Stimulated activated CD8-positive, alpha-beta memory T cell treated with anti-CD3 and anti-CD28 coated beads, Interleukin-4, amount 100 ng/mL, for 24 hours (primary cell): ENCODE data around the gene TTC21A.

ENCODE experiments used
- DNase-seq: peaks from one replicate; pipeline ENCODE4 v3.0.0-alpha.2; 2020; ENCODE audit warnings: low read depth

The TTC21A gene

GRCh38 chr3:39181408-39182335, 74.2 kb downstream of the TTC21A start:
- DNase-seq = no peak

GRCh38 chr3:39183211-39184080, 76.0 kb downstream of the TTC21A start:
- no peak for DNase-seq

- DNase-seq = no peak
These were observed 76.8 kb downstream of the TTC21A start for GRCh38 chr3:39184081-39184967.

GRCh38 chr3:39184968-39185285, 77.4 kb downstream of the TTC21A start:
- no peak for DNase-seq

- no peak for DNase-seq
These were observed 78.0 kb downstream of the TTC21A start for GRCh38 chr3:39185326-39185958.

GRCh38 chr3:39185959-39186691, 78.6 kb downstream of the TTC21A start:
- no peak for DNase-seq

- no peak for DNase-seq
These were observed 79.2 kb downstream of the TTC21A start for GRCh38 chr3:39186692-39187151.

- DNase-seq = no peak
These were observed 80.1 kb downstream of the TTC21A start for GRCh38 chr3:39187372-39188155.
